Activated T-cell treated with anti-CD3 and anti-CD28 coated beads, Interleukin-2, amount 50 U/mL, for 48 hours (primary cell): ENCODE measurements around the gene EIF2AK2.
A peak's percentile ranks its signal among the peaks of the same experiment; 100 is the strongest.
"Not testable (repeated sequence)": the region's sequence is repeated elsewhere in the genome, so short reads cannot be mapped to it uniquely, and the experiment has no call there.

Experiments used
- DNase-seq, 2 experiments: peaks; one replicate each; pipeline ENCODE4 v3.0.0-alpha.2; 2020

The EIF2AK2 gene

DNA sequence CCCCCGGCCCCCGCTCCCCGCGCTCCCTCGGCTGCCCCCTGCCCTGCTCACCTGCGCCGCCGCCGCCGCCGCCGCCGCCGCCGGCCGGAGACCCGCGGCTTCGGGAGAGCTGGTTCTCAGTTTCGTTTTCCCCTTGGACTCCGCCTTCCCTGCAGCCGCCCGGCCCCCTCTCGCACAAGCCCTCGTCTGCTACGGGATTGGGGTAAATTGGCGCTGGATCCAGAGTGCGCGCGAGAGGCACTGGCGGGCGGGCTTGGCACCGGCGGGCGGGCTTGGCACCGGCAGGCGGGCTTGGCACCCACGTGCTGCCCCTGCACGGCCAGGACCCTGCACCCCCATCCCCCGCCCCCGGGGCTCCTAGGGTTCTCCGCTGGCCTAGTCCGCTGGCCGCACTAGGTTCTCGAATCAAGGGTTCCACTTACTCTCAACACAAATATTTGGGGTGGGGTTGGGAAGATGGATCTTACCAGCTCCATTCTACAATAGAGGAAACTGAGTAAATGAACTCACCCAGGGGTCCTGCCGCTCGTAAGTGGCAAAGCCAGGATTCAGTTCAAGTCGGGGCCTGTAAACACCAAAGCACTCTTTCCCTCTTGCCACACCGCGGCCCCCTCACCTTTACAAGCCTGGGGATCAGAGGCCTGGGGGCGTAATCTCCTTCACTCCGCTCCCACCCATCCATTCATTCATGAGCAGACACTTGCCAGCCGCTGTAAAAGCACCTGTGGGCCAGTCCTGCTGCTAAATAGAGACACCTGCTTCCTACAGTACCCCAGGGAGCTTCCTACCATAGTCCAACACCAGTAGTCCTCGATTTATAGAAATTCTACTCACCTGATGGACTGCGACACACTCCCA lies at the start of gene EIF2AK2:
TSS of gene EIF2AK2 (minus strand) at position 124 of the 858 bp plus-strand sequence. CDS start 9,174 bp downstream, outside the sequence.
- peak; percentile 83 to 87 for DNase-seq

DNA sequence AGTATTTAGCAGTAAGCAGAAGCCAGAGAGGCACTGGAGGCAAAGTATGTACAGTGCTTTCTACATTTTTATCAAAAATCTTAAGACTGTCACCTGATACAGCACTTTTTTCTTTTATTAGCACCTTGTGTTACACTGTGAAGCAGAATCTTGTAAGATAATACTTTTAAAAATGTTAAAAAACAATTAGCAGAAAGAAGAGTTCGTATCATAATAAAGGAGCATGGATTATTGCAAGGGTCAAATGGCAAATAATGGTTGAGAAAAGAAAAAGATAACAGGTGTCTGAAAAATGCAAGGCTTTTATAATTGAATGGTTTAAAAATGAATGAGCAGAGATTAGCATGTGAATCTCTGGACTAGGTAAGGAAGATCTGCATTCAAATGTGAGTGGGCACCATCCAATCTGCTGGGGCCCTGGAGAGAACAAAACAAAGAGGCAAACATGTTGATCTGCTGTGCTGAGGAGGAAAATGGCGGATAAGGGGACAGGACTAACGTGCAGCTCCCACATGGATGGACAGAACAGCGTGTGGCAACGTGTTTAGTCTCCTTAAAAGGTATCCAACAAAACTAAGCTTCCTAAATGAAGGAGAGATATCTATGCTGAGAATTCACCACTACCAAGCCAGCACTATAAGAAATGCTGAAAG lies 49.0 kb upstream of the EIF2AK2 start:
- DNase-seq: no peak

DNA sequence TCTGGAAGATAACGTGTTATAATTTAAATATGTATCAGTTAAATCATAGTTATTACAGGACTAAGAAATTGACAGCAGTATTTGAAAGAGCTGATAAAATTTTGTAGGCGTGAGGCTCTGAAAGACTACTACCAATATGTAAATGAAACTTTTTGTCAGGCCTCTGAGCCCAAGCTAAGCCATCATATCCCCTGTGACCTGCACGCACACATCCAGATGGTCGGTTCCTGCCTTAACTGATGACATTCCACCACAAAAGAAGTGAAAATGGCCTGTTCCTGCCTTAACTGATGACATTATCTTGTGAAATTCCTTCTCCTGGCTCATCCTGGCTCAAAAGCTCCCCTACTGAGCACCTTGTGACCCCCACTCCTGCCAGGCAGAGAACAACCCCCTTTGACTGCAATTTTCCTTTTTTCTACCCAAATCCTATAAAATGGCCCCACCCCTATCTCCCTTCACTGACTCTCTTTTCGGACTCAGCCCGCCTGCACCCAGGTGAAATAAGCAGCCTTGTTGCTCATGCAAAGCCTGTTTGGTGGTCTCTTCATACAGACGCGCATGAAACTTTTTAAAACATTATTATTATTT lies 48.4 kb upstream of the EIF2AK2 start:
- not testable (repeated sequence) for DNase-seq

DNA sequence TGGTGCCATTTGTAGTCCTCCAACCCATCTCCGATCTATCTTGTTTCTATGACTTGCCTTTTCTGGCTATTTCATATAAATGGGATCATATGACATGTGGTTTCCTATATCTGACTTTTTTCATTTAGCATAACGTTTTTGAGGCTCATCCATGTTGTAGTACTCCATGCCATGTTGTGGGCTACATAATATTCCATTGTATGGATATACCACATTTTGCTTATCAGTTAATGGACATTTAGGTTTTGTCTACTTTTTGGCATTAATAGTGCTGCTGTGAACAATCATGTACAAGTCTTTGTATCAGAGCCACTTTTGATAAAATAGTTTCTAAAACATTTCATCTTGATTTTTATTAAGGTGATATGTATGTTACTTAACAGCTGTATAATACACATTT lies 46.9 kb upstream of the EIF2AK2 start:
- no peak for DNase-seq

DNA sequence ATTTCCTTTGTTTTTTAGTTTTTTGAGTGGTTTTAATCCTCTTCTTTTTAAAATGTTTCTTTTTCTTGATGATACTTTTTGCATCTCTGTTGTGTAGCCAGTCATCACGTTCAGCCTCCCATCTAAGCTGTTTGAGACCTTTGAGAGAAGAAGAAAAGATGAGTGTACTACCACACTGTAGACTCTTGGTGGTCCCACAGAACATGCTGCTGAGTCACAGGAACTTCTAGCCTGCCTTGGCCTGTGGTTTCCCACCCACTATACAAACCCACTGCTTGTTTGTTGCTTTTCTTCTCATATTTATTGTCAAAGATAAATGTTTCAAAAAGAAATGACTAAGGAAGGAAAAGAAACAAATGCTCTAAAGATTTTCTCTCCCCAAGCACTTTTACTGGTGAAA lies 45.0 kb upstream of the EIF2AK2 start:
- peak; percentile 31 to 52 for DNase-seq

DNA sequence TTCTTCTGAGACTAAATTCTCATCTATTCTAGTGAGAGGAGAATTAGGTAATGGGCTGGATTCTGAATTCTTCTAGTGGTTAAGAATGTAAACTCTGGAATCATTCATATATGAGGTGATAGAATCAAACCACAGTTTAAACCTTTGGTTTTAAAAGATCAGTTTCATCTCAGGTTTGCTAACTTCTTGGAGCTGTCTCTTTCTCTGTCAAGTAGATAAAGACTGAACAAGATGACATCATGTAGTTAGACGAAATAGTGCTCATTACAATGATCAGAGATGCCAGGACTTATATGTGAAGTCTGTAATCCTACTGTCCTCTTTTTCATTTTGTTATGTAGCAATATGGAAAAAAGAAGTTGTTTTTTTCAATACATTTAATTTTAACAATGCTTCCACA lies 44.4 kb upstream of the EIF2AK2 start:
- no peak for DNase-seq

DNA sequence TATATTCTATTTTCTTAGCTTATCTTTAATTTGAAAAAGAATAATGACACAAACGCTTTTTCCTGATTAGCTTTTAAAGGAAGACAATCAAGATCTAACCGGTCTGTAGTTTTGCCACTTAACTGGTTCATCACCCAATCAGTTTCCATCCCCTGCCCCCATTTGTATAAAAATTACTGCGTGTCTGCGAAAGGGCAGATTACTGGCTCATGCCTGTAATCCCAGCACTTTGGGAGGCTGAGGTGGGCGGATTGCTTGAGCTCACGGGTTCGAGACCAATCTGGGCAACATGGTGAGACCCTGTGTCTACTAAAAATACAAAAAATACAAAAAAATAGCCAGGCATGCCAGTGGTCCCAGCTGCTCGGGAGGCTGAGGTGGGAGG lies 41.9 kb upstream of the EIF2AK2 start:
- no peak for DNase-seq

DNA sequence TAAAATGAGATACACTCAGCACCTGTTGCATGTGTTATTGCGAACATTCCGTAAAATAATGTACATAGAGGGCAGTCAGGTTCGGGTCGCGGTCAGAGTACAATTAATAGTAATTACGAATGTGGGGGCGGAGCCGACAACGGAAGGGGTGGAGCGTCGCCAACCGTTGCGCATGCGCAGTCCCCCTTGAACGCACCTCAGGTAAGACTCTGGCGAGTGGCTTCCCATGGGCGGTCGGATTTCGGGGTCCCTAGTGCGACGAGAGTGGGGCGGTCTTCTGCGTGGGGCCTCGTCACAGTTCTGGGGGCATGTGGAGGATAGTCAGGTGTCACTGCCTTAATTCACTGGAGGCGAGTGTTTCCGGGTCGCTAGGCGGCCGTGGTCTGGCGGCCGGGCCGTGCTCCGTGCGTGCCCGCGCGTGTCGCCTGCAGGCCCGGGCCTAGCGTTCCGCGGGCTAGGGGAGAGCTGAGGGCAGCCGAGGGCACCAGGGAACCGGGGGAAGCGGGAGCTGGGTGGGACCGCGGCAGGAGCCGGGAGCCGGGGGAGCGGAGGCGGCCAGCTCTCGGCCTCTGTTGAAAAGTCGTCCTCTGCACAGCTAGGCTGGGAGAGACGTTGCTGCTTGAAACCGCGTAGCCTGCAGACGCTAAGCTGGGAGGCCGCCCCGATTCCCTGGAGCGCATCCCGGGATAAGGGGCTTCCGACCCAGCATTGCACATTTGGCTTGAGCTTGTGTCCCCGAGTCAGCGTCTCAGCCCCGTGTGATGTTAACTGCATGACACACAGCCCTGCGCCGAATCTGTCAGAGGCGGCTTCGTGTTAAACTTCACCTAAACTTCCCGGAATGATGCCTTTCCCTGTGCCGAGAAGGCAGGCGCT lies 39.8 kb upstream of the EIF2AK2 start, which contains the start of gene CEBPZOS:
TSS of gene CEBPZOS (plus strand) at position 177 of the 876 bp plus-strand sequence. CDS start 3,209 bp downstream, outside the sequence.
- DNase-seq: peak; percentile 94 to 95

DNA sequence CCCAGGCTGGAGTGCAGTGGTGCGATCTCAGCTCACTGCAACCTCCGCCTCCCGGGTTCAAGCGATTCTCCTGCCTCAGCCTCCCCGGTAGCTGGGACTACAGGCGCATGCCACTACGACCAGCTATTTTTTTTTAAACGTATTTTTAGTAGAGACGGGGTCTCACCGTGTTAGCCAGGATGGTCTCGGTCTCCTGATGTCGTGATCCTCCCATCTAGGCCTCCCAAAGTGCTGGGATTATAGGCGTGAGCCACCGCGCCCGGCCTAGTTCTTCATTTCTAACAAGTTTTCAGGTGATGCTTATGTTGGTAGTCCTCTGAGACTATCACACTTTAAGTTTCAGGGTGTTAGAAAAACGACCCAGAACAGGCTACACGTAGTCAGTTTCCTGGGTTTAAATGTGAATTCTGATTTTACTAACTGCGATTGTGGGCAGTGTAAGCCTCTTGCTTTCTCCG lies 39.1 kb upstream of the EIF2AK2 start:
- DNase-seq: not testable (repeated sequence)

DNA sequence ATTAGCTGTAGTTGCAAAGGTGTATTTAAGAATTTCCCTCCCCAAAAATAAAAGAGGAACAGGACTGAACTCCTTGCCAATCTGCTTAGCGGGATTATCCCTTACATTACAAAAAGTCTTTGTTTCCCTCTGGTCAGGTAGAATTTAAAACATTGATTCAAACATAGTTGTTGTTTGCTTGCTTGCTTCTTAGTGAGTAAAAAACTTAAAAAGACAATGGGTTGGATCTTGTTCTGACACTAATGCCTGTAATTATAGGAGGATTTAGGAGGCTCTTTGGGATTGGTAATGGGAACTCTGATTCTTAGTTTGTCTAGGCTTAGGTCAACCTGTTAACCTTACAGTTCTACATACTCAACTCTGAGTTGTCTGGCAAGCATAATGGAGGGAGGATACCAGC lies 35.8 kb upstream of the EIF2AK2 start:
- DNase-seq: no peak

DNA sequence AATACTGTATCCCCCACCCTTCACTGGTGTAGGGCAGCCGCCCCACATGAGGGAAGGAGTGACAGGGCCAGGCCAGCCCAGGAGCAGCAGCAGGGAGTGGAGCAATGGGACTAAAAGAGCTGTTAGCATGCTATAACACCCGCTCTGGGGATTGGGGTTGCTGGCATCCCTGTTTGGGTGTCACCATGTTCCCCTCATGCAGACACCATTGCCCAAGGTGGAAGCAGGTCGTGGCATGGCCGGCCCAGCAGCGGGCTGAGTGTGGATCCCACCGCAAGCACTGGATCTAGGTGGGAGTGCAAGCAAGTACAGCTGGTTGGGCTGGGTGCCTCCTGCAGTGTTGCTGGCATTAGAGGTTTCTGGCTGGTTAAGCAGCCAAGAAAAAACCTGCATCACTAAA lies 35.0 kb upstream of the EIF2AK2 start:
- no peak for DNase-seq

DNA sequence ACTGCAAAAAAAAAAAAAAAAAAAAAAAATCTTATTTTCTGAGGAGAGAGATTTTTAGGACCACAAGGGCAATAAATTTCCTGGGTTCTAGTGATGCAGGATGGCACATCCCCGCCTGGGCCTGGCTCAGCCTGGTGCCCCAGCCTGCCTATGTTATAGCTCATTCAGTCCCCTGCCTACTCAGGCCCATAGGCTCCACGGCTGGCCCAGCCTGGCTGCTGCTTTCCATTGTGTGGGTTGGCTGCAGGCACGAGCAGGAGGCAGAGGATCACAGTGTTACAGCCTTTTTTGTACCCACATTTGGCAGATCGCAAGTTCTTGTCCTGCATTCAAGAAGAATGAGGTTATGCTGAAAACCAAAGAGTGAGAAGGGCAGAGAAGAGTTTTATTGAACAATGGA lies 34.5 kb upstream of the EIF2AK2 start:
- no peak for DNase-seq

DNA sequence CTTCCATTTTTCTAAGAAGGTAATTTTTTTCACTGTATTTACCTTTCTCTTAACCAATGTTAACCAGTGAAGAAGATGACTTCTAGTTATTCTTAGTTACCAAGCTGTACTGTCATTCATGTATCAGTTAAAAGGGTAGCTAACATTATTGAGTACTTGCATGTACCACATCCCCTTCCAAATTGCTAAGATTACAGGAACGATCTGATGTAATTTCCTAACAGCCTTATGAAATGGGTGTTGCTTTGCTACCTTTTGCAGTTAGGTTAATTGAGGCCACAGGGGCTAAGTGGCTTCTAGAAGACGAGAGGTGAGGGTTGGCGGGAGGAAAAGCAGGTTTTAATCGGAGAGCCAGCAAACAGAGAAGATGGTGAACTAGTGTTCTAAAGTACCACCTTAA lies 33.5 kb upstream of the EIF2AK2 start:
- no peak for DNase-seq

DNA sequence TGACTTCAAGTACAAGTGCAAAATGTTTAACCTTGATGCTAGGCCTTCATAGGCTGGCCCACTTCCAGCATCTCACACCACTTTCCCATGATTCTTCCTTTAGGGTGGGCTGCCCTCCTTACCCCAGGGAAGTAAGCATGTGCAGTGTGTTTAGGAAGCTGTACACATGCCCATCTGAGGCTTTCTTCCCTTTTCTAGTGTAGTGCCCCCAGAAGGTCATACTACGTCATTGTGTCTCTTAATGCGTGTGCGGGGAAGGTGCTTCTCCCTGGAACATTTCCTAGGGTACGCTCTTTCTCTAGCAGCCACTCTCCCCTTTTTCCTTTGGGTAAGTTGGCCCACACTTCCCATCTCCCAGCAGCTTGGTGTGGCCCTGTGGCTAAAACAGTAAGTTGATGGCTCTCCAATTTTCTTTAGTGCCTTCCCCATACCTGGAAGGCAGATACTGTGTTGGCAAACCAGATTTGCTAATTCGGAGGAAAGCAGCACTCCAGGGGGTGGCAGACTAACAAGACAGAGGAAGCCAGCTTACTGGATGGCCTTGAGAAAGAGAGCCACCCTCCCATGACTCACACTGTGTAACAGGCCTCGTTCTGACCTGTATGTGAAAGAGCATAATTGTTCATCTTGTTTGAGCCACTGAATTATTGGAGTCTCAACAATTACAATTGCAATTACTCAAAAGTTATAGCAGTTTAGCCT lies 32.8 kb upstream of the EIF2AK2 start:
- DNase-seq: no peak

DNA sequence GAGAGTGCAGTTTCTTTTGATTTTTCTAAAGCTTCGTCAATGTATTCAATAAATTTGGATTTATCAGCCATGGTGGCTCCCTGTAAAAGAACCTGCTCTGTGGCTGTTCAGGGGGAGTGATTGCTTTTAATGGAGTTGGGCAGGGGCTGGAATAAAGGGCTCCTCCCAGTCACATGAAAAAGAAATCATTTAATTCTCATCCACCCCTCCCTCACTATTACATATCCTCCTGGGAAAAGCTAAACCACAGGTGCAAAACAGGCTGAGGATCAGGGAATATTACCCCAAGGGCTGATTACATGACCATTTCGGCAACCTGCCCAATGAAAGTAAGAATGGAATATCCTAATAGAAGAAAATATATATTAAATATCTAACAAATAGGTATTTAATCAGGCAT lies 31.8 kb upstream of the EIF2AK2 start, which contains the start of gene SULT6B1:
TSS of gene SULT6B1 (minus strand) at position 101 of the 400 bp plus-strand sequence. CDS start at position 71, 30 bp downstream.
- no peak for DNase-seq

DNA sequence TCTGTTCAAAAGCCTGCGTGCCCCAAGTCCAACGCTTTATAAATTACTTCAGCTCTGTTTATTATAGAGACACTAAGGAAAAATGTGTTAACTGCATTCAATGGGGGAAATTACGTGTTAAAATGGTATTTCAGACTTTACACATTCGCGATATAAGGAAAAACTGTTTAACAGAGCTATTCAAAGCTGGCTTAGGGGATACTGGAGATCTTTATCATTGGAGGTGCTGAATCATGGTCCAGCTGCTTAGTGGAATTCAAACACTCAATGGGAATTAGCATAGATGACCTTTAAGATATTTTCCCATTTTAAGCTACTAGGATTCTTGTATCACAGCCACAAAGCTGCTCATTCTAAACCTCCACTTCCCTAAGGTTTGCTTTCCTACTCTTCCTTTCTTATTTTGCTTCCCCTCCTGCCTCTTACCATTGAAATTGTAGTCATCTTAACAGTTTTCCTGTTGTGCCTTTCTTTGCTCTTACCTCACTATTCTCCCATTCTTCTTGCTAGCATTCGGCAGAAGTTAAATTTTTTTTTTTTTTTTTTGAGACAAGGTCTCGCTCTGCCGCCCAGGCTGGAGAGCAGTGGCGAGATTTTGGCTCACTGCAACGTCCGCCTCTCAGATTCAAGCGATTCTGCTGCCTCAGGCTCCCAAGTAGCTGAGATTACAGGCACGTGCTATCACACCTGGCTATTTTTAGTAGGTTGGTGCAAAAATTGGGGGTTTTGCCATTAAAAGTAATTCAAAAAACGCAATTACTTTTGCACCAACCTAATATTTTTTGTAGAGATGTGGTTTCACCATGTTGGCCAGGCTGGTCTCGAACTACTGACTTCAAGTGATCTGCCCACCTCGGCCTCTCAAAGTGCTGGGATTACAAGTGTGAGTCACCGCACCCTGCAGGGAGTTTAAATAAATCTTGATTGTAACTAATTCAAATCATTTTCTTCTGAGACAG lies 25.2 kb upstream of the EIF2AK2 start:
- no peak for DNase-seq

DNA sequence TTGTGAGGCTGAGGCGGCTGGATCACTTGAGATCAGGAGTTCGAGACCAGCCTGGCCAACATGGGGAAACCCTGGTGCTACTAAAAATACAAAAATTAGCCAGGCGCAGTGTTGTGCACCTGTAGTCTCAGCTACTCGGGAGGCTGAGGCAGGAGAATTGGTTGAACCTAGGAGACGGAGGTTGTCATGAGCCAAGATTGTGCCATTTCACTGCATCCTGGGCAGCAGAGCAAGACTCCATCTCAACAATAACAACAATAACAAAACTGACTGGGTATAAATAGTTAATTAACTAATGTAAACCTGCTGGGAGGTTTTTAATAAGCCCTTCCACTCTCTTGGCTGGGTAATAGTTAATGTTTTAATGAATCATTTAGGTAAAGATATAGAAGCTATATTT lies 23.9 kb upstream of the EIF2AK2 start:
- DNase-seq: no peak

DNA sequence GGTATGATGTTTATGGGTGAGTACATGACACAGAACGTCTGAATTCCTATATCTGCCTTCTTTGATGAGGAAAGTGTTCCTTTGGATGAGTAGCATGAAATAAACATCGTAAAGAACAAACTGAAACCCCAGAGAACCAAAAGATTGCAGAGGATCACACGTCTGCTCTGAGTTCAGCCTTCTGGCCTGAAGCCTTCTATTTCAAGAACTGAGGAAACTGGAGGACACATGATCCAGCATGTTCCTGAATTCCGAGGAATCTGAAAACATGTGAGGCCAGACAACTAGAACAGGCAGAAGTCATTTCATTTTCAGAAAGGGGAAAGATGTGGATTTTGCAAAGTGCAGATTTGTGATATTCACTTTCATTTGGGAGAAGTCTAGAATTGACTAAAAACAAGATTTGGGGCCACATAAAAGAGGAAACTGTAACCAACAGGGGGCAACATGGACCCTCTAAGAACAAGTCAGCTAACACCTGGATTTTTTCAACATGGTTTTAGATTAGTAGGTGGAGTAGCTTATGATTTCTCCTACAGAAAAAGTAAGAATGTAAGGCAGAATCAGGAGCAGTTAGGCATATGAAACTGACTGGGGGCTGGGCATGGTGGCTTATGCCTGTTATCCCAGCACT lies 23.3 kb upstream of the EIF2AK2 start:
- no peak for DNase-seq

DNA sequence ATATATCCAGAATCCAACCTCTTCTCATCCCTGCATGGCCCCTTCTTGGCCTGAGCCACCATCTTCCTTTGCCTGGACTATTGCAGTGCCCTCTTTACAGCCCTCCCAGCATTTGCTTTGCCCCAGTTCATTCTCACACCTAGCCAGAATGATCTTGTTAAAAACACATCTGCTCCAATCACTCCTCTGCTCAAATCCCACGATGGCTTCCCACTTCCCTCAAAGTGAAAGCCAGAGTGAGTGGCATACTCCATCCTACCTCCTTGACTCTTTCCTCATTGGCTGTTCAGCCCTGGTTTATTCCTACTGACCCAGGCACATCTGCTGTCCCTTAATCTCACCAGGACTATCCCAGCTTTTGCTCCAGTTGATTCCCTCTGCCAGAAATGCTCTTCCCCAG lies 17.0 kb upstream of the EIF2AK2 start:
- DNase-seq: no peak

DNA sequence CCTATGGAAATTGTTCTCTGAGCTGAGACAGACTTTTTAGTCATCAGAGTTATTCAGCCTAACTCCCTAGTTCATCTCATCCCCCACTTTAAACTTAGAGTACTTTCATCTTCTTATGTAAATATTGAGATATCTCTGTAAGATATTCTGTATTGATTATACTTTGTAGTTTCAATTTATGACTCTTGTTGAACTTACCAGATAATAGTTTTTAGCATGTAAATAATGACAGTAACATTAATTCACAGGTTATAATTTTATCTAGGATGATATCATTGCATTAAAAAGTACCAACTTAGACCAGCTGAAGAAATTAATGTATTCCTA lies 14.8 kb upstream of the EIF2AK2 start:
- no peak for DNase-seq
